ENCODE measurements around the gene JMJD7. TPM values are rescaled to one million over a fixed set of nuclear protein-coding genes. Genes with fewer than 3 reads are reported as not detected.

The JMJD7 gene
- total RNA-seq = 3.9 and 6.0 TPM in 2 replicates

DNA sequence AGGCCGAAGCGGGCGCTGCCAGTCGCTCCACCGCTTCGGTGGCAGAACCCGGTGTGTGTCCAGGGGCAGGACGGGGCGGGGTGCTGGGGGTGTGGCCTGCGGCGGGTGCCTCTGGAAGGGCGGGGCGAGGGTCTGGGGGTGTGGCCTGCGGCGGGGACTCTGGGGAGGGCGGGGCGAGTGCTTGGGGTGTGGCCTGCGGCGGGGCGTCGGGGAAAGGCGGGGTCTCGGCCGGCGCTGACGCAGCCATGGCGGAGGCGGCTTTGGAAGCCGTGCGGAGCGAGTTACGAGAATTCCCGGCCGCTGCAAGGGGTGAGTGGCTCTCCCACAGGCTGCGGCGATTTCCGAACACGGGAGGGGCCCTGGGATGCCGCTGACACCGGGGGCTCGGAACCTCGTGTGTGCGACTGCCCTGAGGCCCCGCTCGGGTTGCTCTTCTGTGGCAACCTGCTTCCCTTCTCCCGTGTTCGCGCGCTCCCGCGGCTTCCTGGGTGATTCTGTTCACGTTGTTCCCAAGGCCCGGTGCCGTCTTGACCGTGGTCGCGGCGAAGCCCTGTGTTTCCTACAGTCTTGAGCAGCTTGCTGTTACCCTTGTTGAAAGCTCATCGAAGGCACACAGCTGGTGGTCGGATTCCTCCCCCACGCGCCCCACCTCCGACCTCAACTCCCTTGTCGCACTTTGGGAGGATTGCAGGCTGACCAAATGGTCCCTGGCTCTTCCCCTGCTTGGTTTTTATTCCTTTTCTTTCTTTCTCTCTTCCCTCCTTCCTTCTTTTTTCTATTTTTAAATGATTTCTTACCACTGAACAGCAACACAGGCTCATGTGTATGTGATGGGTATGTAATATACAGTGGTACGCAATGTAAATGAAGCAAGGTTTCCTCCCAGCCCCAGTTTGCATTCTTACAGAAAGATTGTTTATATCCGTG lies at the start of gene JMJD7:
JMJD7 (plus strand) TSS at position 213 of the 927 bp plus-strand sequence; CDS start at position 246, 33 bp downstream.

GRCh38 chr15:41838400-41838897 lies 10.6 kb downstream of the JMJD7 start, which contains the start of gene PLA2G4B:
TSS of gene PLA2G4B (plus strand) at chr15:41838847. CDS start at chr15:41838914, 67 bp downstream.

Small RNA genes lying within 50 kb of the gene (small RNA-seq; reads per million reads assigned to genes)
- gene JMJD7-PLA2G4B (ENCODE audit: low replicate concordance) (not detected), gene MIR4310 (ENCODE audit: low replicate concordance) (not detected), gene RNA5SP393 (ENCODE audit: low replicate concordance) (not detected)

Other genes with a start within 250 kb of the JMJD7 start
- gene MGA, start 167.7 kb upstream of the JMJD7 start, total RNA-seq = 29.1 and 40.8 TPM in 2 replicates
- gene MAPKBP1, start 53.6 kb upstream of the JMJD7 start, total RNA-seq = 14.7 and 58.0 TPM in 2 replicates
- gene PLA2G4B, start 10.8 kb downstream of the JMJD7 start, total RNA-seq = 0.66 and 1.7 TPM in 2 replicates
- 0.44 and 2.4 TPM in 2 replicates for gene SPTBN5, start 66.0 kb downstream of the JMJD7 start, total RNA-seq
- 14.7 and 60.0 TPM in 2 replicates for gene EHD4, start 144.5 kb downstream of the JMJD7 start, total RNA-seq
- not detected in 2 replicates for gene PLA2G4E, start 192.9 kb downstream of the JMJD7 start, total RNA-seq

All from placental pericyte (primary cell).